Measurements from ENCODE around the gene ZFYVE28. TPM values are rescaled to one million over a fixed set of nuclear protein-coding genes. Genes with fewer than 3 reads are reported as not detected.

Gene ZFYVE28
- total and polyA plus RNA-seq, 2 donors (not counting 1 experiment from before 2014, with no cell fraction given): 5.8 to 12.1 TPM

DNA sequence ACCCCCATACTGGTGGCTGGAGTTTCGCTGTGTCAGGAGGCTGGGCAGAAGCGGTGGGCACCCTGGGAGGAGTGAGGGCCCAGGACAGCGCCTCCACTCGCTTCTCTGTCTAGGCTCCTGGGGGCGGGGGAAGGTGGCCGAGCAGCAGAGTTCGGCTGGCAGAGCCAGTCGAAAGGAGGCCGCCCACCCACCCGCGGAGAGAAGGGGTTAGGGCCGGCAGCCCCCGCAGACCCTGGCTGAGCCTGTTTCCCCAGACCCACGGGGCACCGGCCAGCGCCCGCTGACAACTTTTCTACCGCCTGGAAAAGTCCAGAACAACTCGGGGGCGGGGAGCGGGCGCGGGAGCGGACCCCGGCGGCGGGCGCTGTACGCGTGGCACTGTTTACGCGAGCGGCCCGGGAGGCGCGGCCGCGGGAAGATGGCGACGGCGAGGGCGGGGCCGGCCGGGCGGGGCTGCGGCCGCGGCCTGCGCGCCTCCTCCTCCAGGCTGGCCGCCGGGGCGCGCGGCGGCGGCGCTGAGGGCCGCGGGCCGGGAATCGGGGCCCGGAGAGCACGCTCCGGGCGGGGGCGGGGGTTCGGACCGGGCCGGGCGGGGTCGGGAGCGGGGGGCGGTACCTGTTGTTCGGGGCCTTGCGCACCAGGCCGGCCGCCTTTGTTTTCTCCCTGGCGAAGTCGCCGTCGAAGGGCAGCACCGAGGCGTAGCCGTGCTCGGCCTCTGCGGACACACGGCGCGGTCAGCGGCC is 157.2 kb downstream of the ZFYVE28 start:
- Histone ChIP-seq H3K27me3 (replicated peaks in 1 of 4; ENCODE audit: control extremely low read depth in 1 of 4, control insufficient read depth in 3 of 4, insufficient read depth in 4 of 4, low read length in 3 of 4) (no peaks in the 10 kb centered on the region), H2AFZ (ENCODE audit: insufficient read depth, low read depth, low read length, poor library complexity, severe bottlenecking) (peak overlapping the region; percentile 56), H3K4me3 (ENCODE audit: control extremely low read depth in 1 of 5, extremely low read depth in 1 of 5, insufficient read depth in 1 of 5, low read depth in 2 of 5, low read length in 4 of 5) (peak overlapping the region in 4 of 5 experiments; percentile 77 to 87 (median 84)), H3K9ac (ENCODE audit: low read length) (peak overlapping the region; percentile 79), H3K79me2 (ENCODE audit: control insufficient read depth, insufficient read depth, low read length) (peaks cover 54% of the 10 kb centered on the region), H3K36me3 (replicated peaks in 1 of 2; ENCODE audit: control extremely low read depth in 1 of 2, control insufficient read depth in 1 of 2, extremely low read depth in 1 of 2, insufficient read depth in 2 of 2, low read length in 1 of 2) (peaks cover 0 to 20% of the 10 kb centered on the region in 2 experiments), H4K20me1 (ENCODE audit: control insufficient read depth, insufficient read depth, low read length, poor library complexity, severe bottlenecking) (peaks cover 50% of the 10 kb centered on the region), H3K4me1 (ENCODE audit: control insufficient read depth in 2 of 2, insufficient read depth in 2 of 2, low read length in 2 of 2) (peaks cover 23 to 47% of the 10 kb centered on the region in 2 donors), H3K9me3 (ENCODE audit: control extremely low read depth in 1 of 3, control insufficient read depth in 2 of 3, insufficient read depth in 1 of 3, low read length in 2 of 3) (no peaks in the 10 kb centered on the region), H3K27ac (ENCODE audit: low read length in 2 of 2) (peak overlapping the region; percentile 16 to 68), H3K4me2 (replicated peaks; ENCODE audit: low read depth, low read length, poor library complexity, severe bottlenecking) (peak overlapping the region; percentile 99)
- peak; percentile 9 for ATAC-seq (ENCODE audit: low read depth)
- WGBS (ENCODE audit: insufficient coverage): under 1% methylated on average over 91 of the region's 91 CpGs
- no peaks in the 10 kb centered on the region for H3K9me3 Mint-ChIP-seq (ENCODE audit: insufficient read depth)
- intact Hi-C loops (cut with micrococcal nuclease): loop anchor here (10.0 kb wide), 1 partner anchor 434 kb away; no protein-coding TSS in a partner anchor
- H3K27me3 Mint-ChIP-seq: no peaks in the 10 kb centered on the region
- no peak for DNase-seq
- peak overlapping the region; percentile 79 for H3K4me3 Mint-ChIP-seq
- POLR2A ChIA-PET: interaction anchor here (1.3 to 1.4 kb wide), 2 partner anchors 21 to 207 kb away, joined by 10 to 12 read pairs; partner anchors contain the start of gene RNF4
- TF ChIP-seq, protein P1, sequence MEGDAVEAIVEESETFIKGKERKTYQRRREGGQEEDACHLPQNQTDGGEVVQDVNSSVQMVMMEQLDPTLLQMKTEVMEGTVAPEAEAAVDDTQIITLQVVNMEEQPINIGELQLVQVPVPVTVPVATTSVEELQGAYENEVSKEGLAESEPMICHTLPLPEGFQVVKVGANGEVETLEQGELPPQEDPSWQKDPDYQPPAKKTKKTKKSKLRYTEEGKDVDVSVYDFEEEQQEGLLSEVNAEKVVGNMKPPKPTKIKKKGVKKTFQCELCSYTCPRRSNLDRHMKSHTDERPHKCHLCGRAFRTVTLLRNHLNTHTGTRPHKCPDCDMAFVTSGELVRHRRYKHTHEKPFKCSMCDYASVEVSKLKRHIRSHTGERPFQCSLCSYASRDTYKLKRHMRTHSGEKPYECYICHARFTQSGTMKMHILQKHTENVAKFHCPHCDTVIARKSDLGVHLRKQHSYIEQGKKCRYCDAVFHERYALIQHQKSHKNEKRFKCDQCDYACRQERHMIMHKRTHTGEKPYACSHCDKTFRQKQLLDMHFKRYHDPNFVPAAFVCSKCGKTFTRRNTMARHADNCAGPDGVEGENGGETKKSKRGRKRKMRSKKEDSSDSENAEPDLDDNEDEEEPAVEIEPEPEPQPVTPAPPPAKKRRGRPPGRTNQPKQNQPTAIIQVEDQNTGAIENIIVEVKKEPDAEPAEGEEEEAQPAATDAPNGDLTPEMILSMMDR (IDR thresholded peaks at IDR 0.05): no peak
- no peak for TF ChIP-seq EZH2 (IDR thresholded peaks at IDR 0.05; ENCODE audit: borderline replicate concordance, insufficient read depth, low read depth, low read length, poor library complexity, severe bottlenecking)
- H3K27ac Mint-ChIP-seq: peak overlapping the region; percentile 68
- CTCF ChIA-PET: interaction anchor here (1.0 kb wide), 1 partner anchor 17 kb away, joined by 7 read pairs; no protein-coding TSS in a partner anchor
- peaks cover 26% of the 10 kb centered on the region for H3K4me1 Mint-ChIP-seq

Data from B cell (primary cell).